K562 (cell line): ENCODE results near the gene COL15A1. TPM values are rescaled to one million over a fixed set of nuclear protein-coding genes. Genes with fewer than 3 reads are reported as not detected.

ENCODE experiments used
- ESRRA ChIP-seq: fragments of 450-650 bp; IDR thresholded peaks from 2 replicates; pipeline ENCODE4 v1.6.1; 2014; ENCODE audit warnings: low read depth, mild to moderate bottlenecking, moderate library complexity, borderline replicate concordance
- MYBL2 ChIP-seq, 2 experiments: fragments of 450-650 bp in 1 of 2; sonication (generic) in 1 of 2; formaldehyde crosslinking in 1 of 2; IDR thresholded peaks; 2 replicates each; pipeline versions ENCODE4 v1.6.1 to v1.8.1; 2017 to 2022; ENCODE audit warnings: borderline replicate concordance in 1 of 2, inconsistent platforms in 1 of 2, low read depth in 1 of 2, mild to moderate bottlenecking in 1 of 2, missing genetic modification reagents in 1 of 2, moderate library complexity in 1 of 2
- NFE2L1 ChIP-seq: fragments of 450-650 bp; IDR thresholded peaks from 2 replicates; pipeline ENCODE4 v1.6.1; 2016; ENCODE audit warnings: missing genetic modification characterization, low read depth, mild to moderate bottlenecking, missing compliant biosample characterization, moderate library complexity, borderline replicate concordance
- PHF21A ChIP-seq: fragments of 450-650 bp; IDR thresholded peaks from 2 replicates; pipeline ENCODE4 v1.6.1; 2017; ENCODE audit warnings: low read depth, borderline replicate concordance
- STAG1 ChIP-seq: sonication (generic); formaldehyde crosslinking; IDR thresholded peaks from 2 replicates; pipeline ENCODE4 v1.5.0; 2020; ENCODE audit warnings: missing genetic modification reagents, borderline replicate concordance
- TRIM28 ChIP-seq: fragments of 450-650 bp; IDR thresholded peaks from 2 replicates; pipeline ENCODE4 v1.6.1; 2017
- ZNF263 ChIP-seq: sonication (generic); formaldehyde crosslinking; IDR thresholded peaks from 2 replicates; pipeline ENCODE4 v1.8.0; 2022; ENCODE audit warnings: mild to moderate bottlenecking, missing genetic modification reagents, borderline replicate concordance
- ZNF449 ChIP-seq: fragments of 250-450 bp; sonication (Bioruptor Pico); IDR thresholded peaks from 2 replicates; pipeline ENCODE4 v1.8.0; 2022; ENCODE audit warnings: moderate library complexity, mild to moderate bottlenecking, inconsistent platforms
- ZNF696 ChIP-seq: fragments of 250-450 bp; sonication (Bioruptor Pico); conservative IDR thresholded peaks from 2 replicates; pipeline ENCODE4 v1.4.0; 2020; ENCODE audit warnings: mild to moderate bottlenecking, moderate library complexity
- ZNF77 ChIP-seq: fragments of 250-450 bp; sonication (Bioruptor Pico); IDR thresholded peaks from 2 replicates; pipeline ENCODE4 v1.5.0; 2020
- ZNF785 ChIP-seq: fragments of 250-450 bp; sonication (Bioruptor Pico); IDR thresholded peaks from 2 replicates; pipeline ENCODE4 v1.4.0; 2020; ENCODE audit warnings: mild to moderate bottlenecking
- polyA plus RNA-seq, 8 experiments: library from polyadenylated mRNA; depleted of rRNA in 4 of 8; stranded (reverse) in 5 of 8; unstranded in 3 of 8; fragments of >200 nt; fragmentation: Nextera tagmentation in 2 of 8; fragmentation: Illumina TruSeq in 1 of 8; extraction: Ambion mirVana in 2 of 8; extraction: Trizol in 1 of 8; gene quantifications; 2 replicates each; pipeline versions ENCODE4 v1.2.1 to v1.2.3, GENCODE V29; 2011 to 2014; ENCODE audit warnings: inconsistent platforms in 1 of 8, missing spikeins in 1 of 8
- total RNA-seq, 7 experiments: library from RNA; depleted of rRNA in 6 of 7; stranded (reverse); fragments of >200 nt in 6 of 7; fragmentation: Illumina TruSeq in 2 of 7; extraction: Trizol in 2 of 7; gene quantifications; 2 replicates each; pipeline versions ENCODE4 v1.2.1 to v1.2.3, GENCODE V29; 2011 to 2021; ENCODE audit warnings: low replicate concordance in 1 of 7
- TF ChIP-seq, protein P1 (sequence below): fragments of 450-650 bp; IDR thresholded peaks from 2 replicates; pipeline ENCODE4 v1.6.1; 2016
- TF ChIP-seq, protein P2 (sequence below): fragments of 450-650 bp; IDR thresholded peaks from 2 replicates; pipeline ENCODE4 v1.6.1; 2016; ENCODE audit warnings: mild to moderate bottlenecking, moderate library complexity

Gene COL15A1
- total and polyA plus RNA-seq, 9 of the 15 experiments (the other 6 are each of a cell fraction or from before 2014, with no cell fraction given) = 0.46 to 5.1 (median 2.6) TPM

DNA sequence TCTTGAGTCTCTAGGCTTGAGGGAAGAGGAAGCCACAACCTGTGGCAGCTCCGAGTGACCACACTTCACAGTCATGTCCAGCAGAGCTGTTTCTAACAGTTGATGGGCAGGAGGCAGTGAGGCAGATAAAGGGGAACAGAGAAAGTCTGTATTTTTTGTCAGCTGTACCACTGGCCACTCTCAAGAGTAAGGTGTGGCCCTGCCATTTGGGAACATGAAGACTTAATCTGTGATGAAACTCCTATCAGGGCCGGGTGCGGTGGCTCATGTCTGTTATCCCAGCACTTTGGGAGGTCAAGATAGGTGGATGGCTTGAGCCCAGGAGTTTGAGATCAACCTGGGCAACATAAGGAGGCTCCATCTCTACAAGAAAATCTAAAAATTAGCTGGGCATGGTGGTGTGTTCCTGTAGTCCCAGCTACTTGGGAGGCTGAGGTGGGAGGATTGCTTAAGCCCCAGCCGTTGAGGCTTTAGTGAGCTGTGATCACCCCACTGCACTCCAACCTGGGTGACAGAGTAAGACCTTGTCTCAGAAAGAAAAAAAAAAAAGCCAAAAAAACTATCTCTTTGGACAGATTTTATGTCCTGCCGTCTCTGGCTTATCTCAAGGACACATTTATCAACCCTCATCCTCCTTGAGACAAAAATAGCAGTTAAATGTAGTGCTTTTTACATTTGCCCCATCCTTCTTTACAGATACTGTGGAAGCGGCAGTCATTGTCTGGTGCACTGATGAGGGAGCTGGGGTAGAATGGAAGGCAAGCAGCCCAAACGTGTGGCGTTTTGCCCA lies 11.9 kb upstream of the COL15A1 start (continued):
- TF ChIP-seq ZNF263 (CRISPR knock-in tag) (no peak), ESRRA (peak; percentile 93), ZNF449 (CRISPR knock-in tag) (no peak), STAG1 (no peak), MYBL2 (IDR thresholded peaks at IDR 0.05; ENCODE audit: low read depth) (no peak), MYBL2 (CRISPR knock-in tag; IDR thresholded peaks at IDR 0.05; ENCODE audit: borderline replicate concordance) (no peak), PHF21A (peak; percentile 38; the same call in 1 of the 2 replicates), TRIM28 (no peak; the same call in 1 of the 2 replicates), NFE2L1 (tag) (no peak), ZNF785 (CRISPR knock-in tag) (no peak), ZNF77 (CRISPR knock-in tag) (no peak), ZNF696 (CRISPR knock-in tag) (no peak)
- TF ChIP-seq, protein P1, sequence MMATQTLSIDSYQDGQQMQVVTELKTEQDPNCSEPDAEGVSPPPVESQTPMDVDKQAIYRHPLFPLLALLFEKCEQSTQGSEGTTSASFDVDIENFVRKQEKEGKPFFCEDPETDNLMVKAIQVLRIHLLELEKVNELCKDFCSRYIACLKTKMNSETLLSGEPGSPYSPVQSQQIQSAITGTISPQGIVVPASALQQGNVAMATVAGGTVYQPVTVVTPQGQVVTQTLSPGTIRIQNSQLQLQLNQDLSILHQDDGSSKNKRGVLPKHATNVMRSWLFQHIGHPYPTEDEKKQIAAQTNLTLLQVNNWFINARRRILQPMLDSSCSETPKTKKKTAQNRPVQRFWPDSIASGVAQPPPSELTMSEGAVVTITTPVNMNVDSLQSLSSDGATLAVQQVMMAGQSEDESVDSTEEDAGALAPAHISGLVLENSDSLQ = peak; percentile 63
- TF ChIP-seq, protein P2, sequence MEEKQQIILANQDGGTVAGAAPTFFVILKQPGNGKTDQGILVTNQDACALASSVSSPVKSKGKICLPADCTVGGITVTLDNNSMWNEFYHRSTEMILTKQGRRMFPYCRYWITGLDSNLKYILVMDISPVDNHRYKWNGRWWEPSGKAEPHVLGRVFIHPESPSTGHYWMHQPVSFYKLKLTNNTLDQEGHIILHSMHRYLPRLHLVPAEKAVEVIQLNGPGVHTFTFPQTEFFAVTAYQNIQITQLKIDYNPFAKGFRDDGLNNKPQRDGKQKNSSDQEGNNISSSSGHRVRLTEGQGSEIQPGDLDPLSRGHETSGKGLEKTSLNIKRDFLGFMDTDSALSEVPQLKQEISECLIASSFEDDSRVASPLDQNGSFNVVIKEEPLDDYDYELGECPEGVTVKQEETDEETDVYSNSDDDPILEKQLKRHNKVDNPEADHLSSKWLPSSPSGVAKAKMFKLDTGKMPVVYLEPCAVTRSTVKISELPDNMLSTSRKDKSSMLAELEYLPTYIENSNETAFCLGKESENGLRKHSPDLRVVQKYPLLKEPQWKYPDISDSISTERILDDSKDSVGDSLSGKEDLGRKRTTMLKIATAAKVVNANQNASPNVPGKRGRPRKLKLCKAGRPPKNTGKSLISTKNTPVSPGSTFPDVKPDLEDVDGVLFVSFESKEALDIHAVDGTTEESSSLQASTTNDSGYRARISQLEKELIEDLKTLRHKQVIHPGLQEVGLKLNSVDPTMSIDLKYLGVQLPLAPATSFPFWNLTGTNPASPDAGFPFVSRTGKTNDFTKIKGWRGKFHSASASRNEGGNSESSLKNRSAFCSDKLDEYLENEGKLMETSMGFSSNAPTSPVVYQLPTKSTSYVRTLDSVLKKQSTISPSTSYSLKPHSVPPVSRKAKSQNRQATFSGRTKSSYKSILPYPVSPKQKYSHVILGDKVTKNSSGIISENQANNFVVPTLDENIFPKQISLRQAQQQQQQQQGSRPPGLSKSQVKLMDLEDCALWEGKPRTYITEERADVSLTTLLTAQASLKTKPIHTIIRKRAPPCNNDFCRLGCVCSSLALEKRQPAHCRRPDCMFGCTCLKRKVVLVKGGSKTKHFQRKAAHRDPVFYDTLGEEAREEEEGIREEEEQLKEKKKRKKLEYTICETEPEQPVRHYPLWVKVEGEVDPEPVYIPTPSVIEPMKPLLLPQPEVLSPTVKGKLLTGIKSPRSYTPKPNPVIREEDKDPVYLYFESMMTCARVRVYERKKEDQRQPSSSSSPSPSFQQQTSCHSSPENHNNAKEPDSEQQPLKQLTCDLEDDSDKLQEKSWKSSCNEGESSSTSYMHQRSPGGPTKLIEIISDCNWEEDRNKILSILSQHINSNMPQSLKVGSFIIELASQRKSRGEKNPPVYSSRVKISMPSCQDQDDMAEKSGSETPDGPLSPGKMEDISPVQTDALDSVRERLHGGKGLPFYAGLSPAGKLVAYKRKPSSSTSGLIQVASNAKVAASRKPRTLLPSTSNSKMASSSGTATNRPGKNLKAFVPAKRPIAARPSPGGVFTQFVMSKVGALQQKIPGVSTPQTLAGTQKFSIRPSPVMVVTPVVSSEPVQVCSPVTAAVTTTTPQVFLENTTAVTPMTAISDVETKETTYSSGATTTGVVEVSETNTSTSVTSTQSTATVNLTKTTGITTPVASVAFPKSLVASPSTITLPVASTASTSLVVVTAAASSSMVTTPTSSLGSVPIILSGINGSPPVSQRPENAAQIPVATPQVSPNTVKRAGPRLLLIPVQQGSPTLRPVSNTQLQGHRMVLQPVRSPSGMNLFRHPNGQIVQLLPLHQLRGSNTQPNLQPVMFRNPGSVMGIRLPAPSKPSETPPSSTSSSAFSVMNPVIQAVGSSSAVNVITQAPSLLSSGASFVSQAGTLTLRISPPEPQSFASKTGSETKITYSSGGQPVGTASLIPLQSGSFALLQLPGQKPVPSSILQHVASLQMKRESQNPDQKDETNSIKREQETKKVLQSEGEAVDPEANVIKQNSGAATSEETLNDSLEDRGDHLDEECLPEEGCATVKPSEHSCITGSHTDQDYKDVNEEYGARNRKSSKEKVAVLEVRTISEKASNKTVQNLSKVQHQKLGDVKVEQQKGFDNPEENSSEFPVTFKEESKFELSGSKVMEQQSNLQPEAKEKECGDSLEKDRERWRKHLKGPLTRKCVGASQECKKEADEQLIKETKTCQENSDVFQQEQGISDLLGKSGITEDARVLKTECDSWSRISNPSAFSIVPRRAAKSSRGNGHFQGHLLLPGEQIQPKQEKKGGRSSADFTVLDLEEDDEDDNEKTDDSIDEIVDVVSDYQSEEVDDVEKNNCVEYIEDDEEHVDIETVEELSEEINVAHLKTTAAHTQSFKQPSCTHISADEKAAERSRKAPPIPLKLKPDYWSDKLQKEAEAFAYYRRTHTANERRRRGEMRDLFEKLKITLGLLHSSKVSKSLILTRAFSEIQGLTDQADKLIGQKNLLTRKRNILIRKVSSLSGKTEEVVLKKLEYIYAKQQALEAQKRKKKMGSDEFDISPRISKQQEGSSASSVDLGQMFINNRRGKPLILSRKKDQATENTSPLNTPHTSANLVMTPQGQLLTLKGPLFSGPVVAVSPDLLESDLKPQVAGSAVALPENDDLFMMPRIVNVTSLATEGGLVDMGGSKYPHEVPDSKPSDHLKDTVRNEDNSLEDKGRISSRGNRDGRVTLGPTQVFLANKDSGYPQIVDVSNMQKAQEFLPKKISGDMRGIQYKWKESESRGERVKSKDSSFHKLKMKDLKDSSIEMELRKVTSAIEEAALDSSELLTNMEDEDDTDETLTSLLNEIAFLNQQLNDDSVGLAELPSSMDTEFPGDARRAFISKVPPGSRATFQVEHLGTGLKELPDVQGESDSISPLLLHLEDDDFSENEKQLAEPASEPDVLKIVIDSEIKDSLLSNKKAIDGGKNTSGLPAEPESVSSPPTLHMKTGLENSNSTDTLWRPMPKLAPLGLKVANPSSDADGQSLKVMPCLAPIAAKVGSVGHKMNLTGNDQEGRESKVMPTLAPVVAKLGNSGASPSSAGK = no peak
